H1 (cell line): Measurements from ENCODE around the gene TGFA. TPM values are rescaled to one million over a fixed set of nuclear protein-coding genes. Genes with fewer than 3 reads are reported as not detected.

Experiments used
- CBX5 ChIP-seq: fragments of 300-800, 300-1000 bp; sonication (generic); IDR thresholded peaks from 2 replicates; pipeline ENCODE4 v1.7.1; 2016; ENCODE audit warnings: antibody characterized with exemption, low read length, low read depth
- POU5F1 ChIP-seq: IDR thresholded peaks from 2 replicates; pipeline ENCODE4 v1.6.1; 2011; ENCODE audit warnings: low read depth, mild to moderate bottlenecking, low read length, moderate library complexity
- RXRA ChIP-seq: IDR thresholded peaks from 2 replicates; pipeline ENCODE4 v1.6.1; 2011; ENCODE audit warnings: low read depth, mild to moderate bottlenecking, low read length, moderate library complexity; ENCODE audit not compliant: insufficient read depth
- SRF ChIP-seq: IDR thresholded peaks from 2 replicates; pipeline ENCODE4 v1.6.1; 2011; ENCODE audit warnings: mild to moderate bottlenecking, low read depth, low read length, moderate library complexity
- polyA plus RNA-seq, 7 experiments: library from polyadenylated mRNA; depleted of rRNA in 3 of 7; stranded (reverse) in 5 of 7; unstranded in 2 of 7; fragments of >200 nt in 5 of 7; fragments of 200-250 nt in 2 of 7; gene quantifications; 1 replicate in 5 of 7; 2 replicates in 1 of 7; 4 replicates in 1 of 7; pipeline versions ENCODE4 v1.2.1 to v1.2.3, GENCODE V29; 2011 to 2013; ENCODE audit warnings: missing spikeins in 2 of 7, mixed read lengths in 2 of 7
- total RNA-seq: library from RNA; stranded (reverse); fragmentation: NEBNext Ultra II Directional; extraction: Animal tissue kit (Norgen Biotek cat#: 25700); gene quantifications from 2 replicates; pipeline ENCODE4 v1.2.1, GENCODE V29; 2021

The TGFA gene
- total and polyA plus RNA-seq, 2 of the 8 experiments (the other 6 are each of a cell fraction or from before 2014, with no cell fraction given) = 1.8 to 3.7 TPM

DNA sequence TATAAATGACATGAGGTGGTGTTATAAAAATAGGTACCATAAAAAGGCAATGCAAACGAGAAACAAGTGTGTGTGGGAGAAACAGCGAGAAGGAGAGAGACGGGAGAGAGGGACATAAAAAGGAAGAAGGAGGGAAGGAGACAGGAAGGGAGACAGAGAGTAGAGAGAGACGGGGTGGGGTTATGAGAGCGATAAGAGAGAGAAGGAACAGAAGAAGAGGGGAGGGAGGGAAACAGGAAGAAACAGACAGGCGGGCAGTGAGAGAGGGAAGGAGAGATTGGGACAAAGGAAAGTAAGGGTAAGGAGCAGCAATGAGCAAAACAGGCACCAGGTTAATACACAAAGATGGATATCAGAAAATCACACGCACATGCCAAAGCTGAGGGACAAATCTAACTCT lies 83.7 kb downstream of the TGFA start (continued):
- TF ChIP-seq RXRA = no peak
- TF ChIP-seq POU5F1 = no peak
- no peak for TF ChIP-seq SRF
- no peak for TF ChIP-seq CBX5
